GM18502 (cell line): ENCODE measurements around the gene TNIK.
"Not testable (repeated sequence)": the region's sequence is repeated elsewhere in the genome, so short reads cannot be mapped to it uniquely, and the experiment has no call there.

Experiments
- ATAC-seq: cut with Tn5 transposase; IDR thresholded peaks from one replicate; pipeline ENCODE4 v1.9.1; 2021; ENCODE audit warnings: mild to moderate bottlenecking; ENCODE audit not compliant: unreplicated experiment, poor library complexity

The TNIK gene

GRCh38 chr3:171372694-171373093 lies 87.5 kb downstream of the TNIK start:
- no peak for ATAC-seq

- no peak for ATAC-seq
These were observed 88.9 kb downstream of the TNIK start for GRCh38 chr3:171371354-171371753.

GRCh38 chr3:171369156-171369555 lies 91.0 kb downstream of the TNIK start:
- ATAC-seq = no peak

GRCh38 chr3:171366738-171367137 lies 93.5 kb downstream of the TNIK start:
- not testable (repeated sequence) for ATAC-seq

GRCh38 chr3:171366043-171366442 lies 94.2 kb downstream of the TNIK start:
- no peak for ATAC-seq

GRCh38 chr3:171365489-171365888 lies 94.7 kb downstream of the TNIK start:
- no peak for ATAC-seq

GRCh38 chr3:171364500-171364899 lies 95.7 kb downstream of the TNIK start:
- ATAC-seq = no peak

GRCh38 chr3:171363202-171363601 lies 97.0 kb downstream of the TNIK start:
- no peak for ATAC-seq

- ATAC-seq = no peak
These were observed 97.6 kb downstream of the TNIK start for GRCh38 chr3:171362575-171362974.

- ATAC-seq = no peak
These were observed 101.4 kb downstream of the TNIK start for GRCh38 chr3:171358881-171359198.

- ATAC-seq = no peak
These were observed 101.9 kb downstream of the TNIK start for GRCh38 chr3:171358181-171358880.

GRCh38 chr3:171357721-171358120 lies 102.5 kb downstream of the TNIK start:
- ATAC-seq = no peak

GRCh38 chr3:171356251-171356650 lies 104.0 kb downstream of the TNIK start:
- no peak for ATAC-seq

- no peak for ATAC-seq
These were observed 105.3 kb downstream of the TNIK start for GRCh38 chr3:171354706-171355582.

GRCh38 chr3:171354049-171354705 lies 106.0 kb downstream of the TNIK start:
- ATAC-seq = no peak

- no peak for ATAC-seq
These were observed 106.8 kb downstream of the TNIK start for GRCh38 chr3:171353423-171353822.

- no peak for ATAC-seq
These were observed 107.7 kb downstream of the TNIK start for GRCh38 chr3:171352387-171352935.

- no peak for ATAC-seq
These were observed 108.5 kb downstream of the TNIK start for GRCh38 chr3:171351676-171352075.

- ATAC-seq = no peak
These were observed 109.8 kb downstream of the TNIK start for GRCh38 chr3:171350364-171350763.

GRCh38 chr3:171349392-171349791 lies 110.8 kb downstream of the TNIK start:
- no peak for ATAC-seq

GRCh38 chr3:171348121-171348520 lies 112.1 kb downstream of the TNIK start:
- ATAC-seq = peak; percentile 17
